ENCODE measurements around the gene UBE2D2. TPM values are rescaled to one million over a fixed set of nuclear protein-coding genes. Genes with fewer than 3 reads are reported as not detected.

UBE2D2 gene
- total RNA-seq, 1 experiment from 2014 or later: 193 TPM

DNA sequence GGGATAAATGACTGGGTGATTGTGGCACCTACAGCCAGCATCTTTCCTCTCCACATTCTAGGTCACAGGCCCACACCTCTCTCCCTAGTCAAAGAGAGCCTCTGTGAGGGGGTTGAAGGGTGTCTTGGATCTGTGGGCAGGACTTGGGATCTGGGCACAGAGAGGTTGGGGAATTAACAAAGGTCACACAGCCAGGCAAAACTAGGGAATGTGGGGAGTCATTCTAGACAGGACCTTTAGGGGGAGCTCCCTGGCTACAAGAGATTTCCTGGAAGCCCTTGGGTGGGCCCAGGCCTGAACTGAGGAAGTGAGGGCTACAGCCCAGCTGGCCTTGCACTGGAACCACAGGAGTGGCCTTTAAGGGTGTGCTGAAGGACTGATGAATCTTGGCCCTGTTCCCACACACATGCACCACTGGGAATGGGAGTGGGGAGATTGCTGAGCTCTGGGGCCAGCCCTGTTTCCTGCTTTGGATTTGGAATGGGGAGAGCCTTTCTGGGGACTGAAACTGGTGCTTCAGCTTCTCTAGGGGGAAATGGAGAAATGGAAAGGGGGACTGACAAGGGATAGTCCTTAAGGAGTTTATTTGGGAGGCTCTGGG is 74.6 kb downstream of the UBE2D2 start:
- H3K27me3 ChIP-seq (replicated peaks; ENCODE audit: control insufficient read depth, insufficient read depth, low read length): no peaks in the 10 kb centered on the region
- Mint-ChIP-seq H3K9me3 (ENCODE audit: unreplicated experiment) (no peaks in the 10 kb centered on the region), H3K27me3 (ENCODE audit: insufficient read depth, unreplicated experiment) (no peaks in the 10 kb centered on the region), H3K4me1 (ENCODE audit: low read depth, unreplicated experiment) (peaks cover 43% of the 10 kb centered on the region), H3K36me3 (ENCODE audit: insufficient read depth, unreplicated experiment) (peaks cover 87% of the 10 kb centered on the region), H3K4me3 (ENCODE audit: unreplicated experiment) (no peak overlapping the region), H3K27ac (ENCODE audit: unreplicated experiment) (peak overlapping the region; percentile 82)
- TF ChIP-seq, protein P1, sequence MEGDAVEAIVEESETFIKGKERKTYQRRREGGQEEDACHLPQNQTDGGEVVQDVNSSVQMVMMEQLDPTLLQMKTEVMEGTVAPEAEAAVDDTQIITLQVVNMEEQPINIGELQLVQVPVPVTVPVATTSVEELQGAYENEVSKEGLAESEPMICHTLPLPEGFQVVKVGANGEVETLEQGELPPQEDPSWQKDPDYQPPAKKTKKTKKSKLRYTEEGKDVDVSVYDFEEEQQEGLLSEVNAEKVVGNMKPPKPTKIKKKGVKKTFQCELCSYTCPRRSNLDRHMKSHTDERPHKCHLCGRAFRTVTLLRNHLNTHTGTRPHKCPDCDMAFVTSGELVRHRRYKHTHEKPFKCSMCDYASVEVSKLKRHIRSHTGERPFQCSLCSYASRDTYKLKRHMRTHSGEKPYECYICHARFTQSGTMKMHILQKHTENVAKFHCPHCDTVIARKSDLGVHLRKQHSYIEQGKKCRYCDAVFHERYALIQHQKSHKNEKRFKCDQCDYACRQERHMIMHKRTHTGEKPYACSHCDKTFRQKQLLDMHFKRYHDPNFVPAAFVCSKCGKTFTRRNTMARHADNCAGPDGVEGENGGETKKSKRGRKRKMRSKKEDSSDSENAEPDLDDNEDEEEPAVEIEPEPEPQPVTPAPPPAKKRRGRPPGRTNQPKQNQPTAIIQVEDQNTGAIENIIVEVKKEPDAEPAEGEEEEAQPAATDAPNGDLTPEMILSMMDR (IDR thresholded peaks at IDR 0.05; ENCODE audit: insufficient read depth in 1 of 2, low read depth in 1 of 2, low read length in 1 of 2, severe bottlenecking in 1 of 2, unreplicated experiment in 1 of 2): peak; percentile 29 to 51
- peak; percentile 54 to 57 for DNase-seq
- no TSS peak for BruUV-seq (replicated peaks)
- no peak overlapping the region for H3K4me3 ChIP-seq (ENCODE audit: low read depth, low read length)
- H3K9me3 ChIP-seq: no peaks in the 10 kb centered on the region
- ChIA-PET POLR2A (interaction anchor here (0.7 kb wide), 1 partner anchor 13 kb away, joined by 3 read pairs; the partner anchor contains the start of gene CXXC5), CTCF (interaction anchor here (0.7 to 5.2 kb wide), 6 partner anchors 14 to 130 kb away, joined by 3 to 46 read pairs (median 7); partner anchors contain the start of genes CXXC5 and UBE2D2)
- H3K36me3 ChIP-seq (ENCODE audit: control insufficient read depth, insufficient read depth, low read length): no peaks in the 10 kb centered on the region
- H3K4me1 ChIP-seq: peaks cover 30% of the 10 kb centered on the region
- intact Hi-C loops (cut with micrococcal nuclease; ENCODE audit: unreplicated experiment): no loop called here

DNA sequence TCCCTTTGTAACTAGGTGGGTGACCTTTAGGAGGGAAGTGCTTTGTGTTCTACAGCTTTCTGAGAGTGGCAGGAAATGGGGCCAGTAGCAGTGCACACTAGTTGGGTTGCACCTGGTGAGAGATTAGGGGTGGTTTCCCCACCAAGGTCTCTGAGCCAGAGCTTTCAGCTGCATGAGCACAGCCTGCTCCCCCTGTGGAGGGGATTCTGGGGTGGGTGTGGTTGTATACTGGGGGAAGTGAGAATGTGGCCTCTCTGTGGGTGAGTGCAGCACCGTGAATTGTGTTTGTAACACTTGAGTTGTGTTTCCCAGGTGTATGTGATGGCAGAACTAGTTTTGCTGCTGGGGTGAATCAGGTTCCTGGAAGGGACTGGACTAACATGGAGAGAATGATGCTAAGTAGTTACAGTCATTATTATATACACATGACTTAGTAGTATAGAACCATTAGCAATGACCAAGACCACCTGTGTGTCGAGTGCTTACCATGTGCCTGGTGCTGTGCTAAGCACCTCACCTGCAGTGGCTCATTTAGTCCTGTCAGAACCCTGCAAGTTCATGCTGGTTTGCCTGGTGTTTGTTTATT is 75.2 kb downstream of the UBE2D2 start:
- H3K27me3 Mint-ChIP-seq (ENCODE audit: insufficient read depth, unreplicated experiment): no peaks in the 10 kb centered on the region
- H3K4me1 ChIP-seq: peaks cover 36% of the 10 kb centered on the region
- TF ChIP-seq, protein P1 (IDR thresholded peaks at IDR 0.05; ENCODE audit: insufficient read depth in 1 of 2, low read depth in 1 of 2, low read length in 1 of 2, severe bottlenecking in 1 of 2, unreplicated experiment in 1 of 2): no peak
- no peaks in the 10 kb centered on the region for H3K36me3 ChIP-seq (ENCODE audit: control insufficient read depth, insufficient read depth, low read length)
- H3K27ac Mint-ChIP-seq (ENCODE audit: unreplicated experiment): peak overlapping the region; percentile 82
- no peaks in the 10 kb centered on the region for H3K27me3 ChIP-seq (replicated peaks; ENCODE audit: control insufficient read depth, insufficient read depth, low read length)
- ChIA-PET POLR2A (interaction anchor here (0.7 kb wide), 1 partner anchor 12 kb away, joined by 3 read pairs; the partner anchor contains the start of gene CXXC5), CTCF (interaction anchor here (0.6 to 5.2 kb wide), 6 partner anchors 13 to 130 kb away, joined by 3 to 46 read pairs (median 7); partner anchors contain the start of gene CXXC5)
- no peaks in the 10 kb centered on the region for H3K9me3 Mint-ChIP-seq (ENCODE audit: unreplicated experiment)
- BruUV-seq (replicated peaks): no TSS peak
- DNase-seq: no peak
- peaks cover 47% of the 10 kb centered on the region for H3K4me1 Mint-ChIP-seq (ENCODE audit: low read depth, unreplicated experiment)
- H3K4me3 Mint-ChIP-seq (ENCODE audit: unreplicated experiment): no peak overlapping the region
- no peak overlapping the region for H3K4me3 ChIP-seq (ENCODE audit: low read depth, low read length)
- intact Hi-C loops (cut with micrococcal nuclease; ENCODE audit: unreplicated experiment): no loop called here
- H3K36me3 Mint-ChIP-seq (ENCODE audit: insufficient read depth, unreplicated experiment): peaks cover 82% of the 10 kb centered on the region
- no peaks in the 10 kb centered on the region for H3K9me3 ChIP-seq

DNA sequence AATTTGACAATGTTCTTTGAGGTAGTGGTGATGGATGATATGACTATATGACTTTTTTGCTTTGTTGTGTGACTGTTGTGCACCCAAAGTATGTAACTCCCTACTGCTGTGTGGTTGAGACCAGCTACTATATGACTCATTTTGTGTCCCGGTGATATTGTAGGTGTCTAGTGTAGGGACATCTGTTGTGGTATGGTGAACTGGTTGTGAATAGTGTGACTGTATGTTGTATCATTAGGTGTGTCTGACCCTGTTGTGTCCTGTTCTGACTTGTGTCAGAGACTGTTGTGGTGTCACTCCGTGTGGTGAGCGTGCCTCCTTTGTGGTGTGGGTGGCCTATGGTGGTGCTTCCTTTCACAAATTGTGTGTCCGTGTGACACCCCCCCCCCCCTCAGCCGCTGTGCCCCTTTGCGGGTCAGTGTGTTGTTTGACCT is 75.9 kb downstream of the UBE2D2 start:
- Mint-ChIP-seq H3K4me1 (ENCODE audit: low read depth, unreplicated experiment) (peaks cover 54% of the 10 kb centered on the region), H3K27me3 (ENCODE audit: insufficient read depth, unreplicated experiment) (no peaks in the 10 kb centered on the region), H3K36me3 (ENCODE audit: insufficient read depth, unreplicated experiment) (peaks cover 75% of the 10 kb centered on the region), H3K9me3 (ENCODE audit: unreplicated experiment) (no peaks in the 10 kb centered on the region), H3K4me3 (ENCODE audit: unreplicated experiment) (peak overlapping the region; percentile 40), H3K27ac (ENCODE audit: unreplicated experiment) (peak overlapping the region; percentile 82)
- no peak for DNase-seq
- intact Hi-C loops (cut with micrococcal nuclease; ENCODE audit: unreplicated experiment): no loop called here
- BruUV-seq (replicated peaks): no TSS peak
- Histone ChIP-seq H3K27me3 (replicated peaks; ENCODE audit: control insufficient read depth, insufficient read depth, low read length) (no peaks in the 10 kb centered on the region), H3K9me3 (no peaks in the 10 kb centered on the region), H3K36me3 (ENCODE audit: control insufficient read depth, insufficient read depth, low read length) (no peaks in the 10 kb centered on the region), H3K4me1 (peaks cover 43% of the 10 kb centered on the region), H3K4me3 (ENCODE audit: low read depth, low read length) (no peak overlapping the region)
- CTCF ChIA-PET: interaction anchor here (0.6 kb wide), 2 partner anchors 62 to 217 kb away, joined by 3 read pairs; no protein-coding TSS in a partner anchor
- TF ChIP-seq, protein P1 (IDR thresholded peaks at IDR 0.05; ENCODE audit: insufficient read depth in 1 of 2, low read depth in 1 of 2, low read length in 1 of 2, severe bottlenecking in 1 of 2, unreplicated experiment in 1 of 2): no peak
- POLR2A ChIA-PET: no interaction called here
